ENCODE results near the gene MAGIX. TPM values are rescaled to one million over a fixed set of nuclear protein-coding genes. Genes with fewer than 3 reads are reported as not detected.

Gene MAGIX
- total and polyA plus RNA-seq, 8 donors, result 1.6 to 9.4 (median 2.4) TPM

- no peaks in the 10 kb centered on the region for H3K9me3 ChIP-seq
- ATAC-seq (no peak), DNase-seq (no peak)
- H3K4me1 ChIP-seq, result peaks cover 0 to 31% of the 10 kb centered on the region in 2 donors
- intact Hi-C loops (cut with DNase I), result no loop called here
- peaks cover 0 to 61% of the 10 kb centered on the region in 2 donors for H3K36me3 ChIP-seq
- no peak overlapping the region for H3K4me3 ChIP-seq
- H3K27ac ChIP-seq, result no peak overlapping the region
- no peaks in the 10 kb centered on the region for H3K27me3 ChIP-seq
- TF ChIP-seq, protein P1, sequence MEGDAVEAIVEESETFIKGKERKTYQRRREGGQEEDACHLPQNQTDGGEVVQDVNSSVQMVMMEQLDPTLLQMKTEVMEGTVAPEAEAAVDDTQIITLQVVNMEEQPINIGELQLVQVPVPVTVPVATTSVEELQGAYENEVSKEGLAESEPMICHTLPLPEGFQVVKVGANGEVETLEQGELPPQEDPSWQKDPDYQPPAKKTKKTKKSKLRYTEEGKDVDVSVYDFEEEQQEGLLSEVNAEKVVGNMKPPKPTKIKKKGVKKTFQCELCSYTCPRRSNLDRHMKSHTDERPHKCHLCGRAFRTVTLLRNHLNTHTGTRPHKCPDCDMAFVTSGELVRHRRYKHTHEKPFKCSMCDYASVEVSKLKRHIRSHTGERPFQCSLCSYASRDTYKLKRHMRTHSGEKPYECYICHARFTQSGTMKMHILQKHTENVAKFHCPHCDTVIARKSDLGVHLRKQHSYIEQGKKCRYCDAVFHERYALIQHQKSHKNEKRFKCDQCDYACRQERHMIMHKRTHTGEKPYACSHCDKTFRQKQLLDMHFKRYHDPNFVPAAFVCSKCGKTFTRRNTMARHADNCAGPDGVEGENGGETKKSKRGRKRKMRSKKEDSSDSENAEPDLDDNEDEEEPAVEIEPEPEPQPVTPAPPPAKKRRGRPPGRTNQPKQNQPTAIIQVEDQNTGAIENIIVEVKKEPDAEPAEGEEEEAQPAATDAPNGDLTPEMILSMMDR (IDR thresholded peaks at IDR 0.05), result no peak
Measured at GRCh38 chrX:49174723-49175122, 12.2 kb downstream of the MAGIX start.

- Histone ChIP-seq H3K36me3 (peaks cover 0 to 66% of the 10 kb centered on the region in 2 donors), H3K4me3 (no peak overlapping the region), H3K9me3 (no peaks in the 10 kb centered on the region), H3K27me3 (no peaks in the 10 kb centered on the region), H3K27ac (peak overlapping the region in 1 of 2 donors; percentile 75), H3K4me1 (peaks cover 0 to 31% of the 10 kb centered on the region in 2 donors)
- intact Hi-C loops (cut with DNase I), result no loop called here
- DNase-seq (no peak), ATAC-seq (no peak)
- TF ChIP-seq, protein P1 (IDR thresholded peaks at IDR 0.05), result no peak
Measured at GRCh38 chrX:49175435-49176274, 13.1 kb downstream of the MAGIX start.

- Histone ChIP-seq H3K36me3 (peaks cover 0 to 66% of the 10 kb centered on the region in 2 donors), H3K27me3 (no peaks in the 10 kb centered on the region), H3K4me3 (peak overlapping the region in 1 of 2 donors; percentile 7), H3K27ac (peak overlapping the region; percentile 13 to 75), H3K9me3 (no peaks in the 10 kb centered on the region), H3K4me1 (peaks cover 0 to 28% of the 10 kb centered on the region in 2 donors)
- ATAC-seq, result peak; percentile 56
- TF ChIP-seq, protein P1 (IDR thresholded peaks at IDR 0.05), result no peak
- intact Hi-C loops (cut with DNase I), result no loop called here
- no peak for DNase-seq
Measured at GRCh38 chrX:49176421-49177326, 14.1 kb downstream of the MAGIX start.

DNA sequence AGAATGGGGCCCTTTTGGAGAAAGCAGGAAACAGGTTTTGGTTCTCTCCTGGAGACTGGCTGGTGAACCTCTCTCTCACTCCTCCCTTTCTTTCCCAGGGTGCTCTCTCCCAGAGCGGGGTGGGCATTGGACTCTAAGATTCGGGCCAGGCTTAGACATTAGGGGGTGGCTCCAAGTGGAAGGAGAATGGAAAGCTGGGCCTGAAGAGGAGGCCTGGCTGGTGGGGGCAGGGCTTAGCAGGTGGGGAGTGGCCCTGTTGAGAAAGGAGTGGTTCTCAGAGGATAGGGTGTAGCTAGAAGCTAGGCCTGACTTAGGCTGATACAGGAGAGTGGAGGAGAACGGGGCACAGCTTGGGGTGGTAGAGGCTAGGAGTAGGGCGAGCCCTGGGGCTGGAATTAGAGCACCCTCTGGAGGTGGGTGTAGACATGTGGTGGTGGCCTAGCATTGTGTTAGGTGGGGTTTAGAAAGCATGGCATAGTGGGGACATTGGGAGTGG, 14.8 kb downstream of the MAGIX start:
- Histone ChIP-seq H3K4me1 (peaks cover 0 to 28% of the 10 kb centered on the region in 2 donors), H3K9me3 (no peaks in the 10 kb centered on the region), H3K4me3 (no peak overlapping the region), H3K27me3 (no peaks in the 10 kb centered on the region), H3K36me3 (peaks cover 0 to 71% of the 10 kb centered on the region in 2 donors), H3K27ac (peak overlapping the region; percentile 13 to 75)
- intact Hi-C loops (cut with DNase I), result no loop called here
- TF ChIP-seq, protein P1 (IDR thresholded peaks at IDR 0.05), result no peak
- DNase-seq (no peak), ATAC-seq (peak; percentile 84)
